Esophagus muscularis mucosa (tissue), 4 donors: ENCODE measurements around the gene ZC2HC1B. TPM values are rescaled to one million over a fixed set of nuclear protein-coding genes. Genes with fewer than 3 reads are reported as not detected.

Experiments used
- DNase-seq: peaks from one replicate; pipeline ENCODE4 v3.0.0-alpha.2; 2017; ENCODE audit errors: extremely low spot score
- H3K27ac ChIP-seq, 4 donors: fragments of 200-600 bp; sonication (generic); replicated peaks in 1 of 4; 1 replicate in 3 of 4; 2 replicates in 1 of 4; pipeline ENCODE4 v1.5.1; 2016 to 2019; ENCODE audit warnings: mild to moderate bottlenecking in 1 of 4
- H3K27me3 ChIP-seq, 4 donors: fragments of 200-600 bp; sonication (generic); one replicate each; pipeline versions ENCODE4 v1.5.1 to v1.6.0; 2016 to 2019
- H3K36me3 ChIP-seq, 4 donors: fragments of 200-600 bp; sonication (generic); one replicate each; pipeline ENCODE4 v1.5.1; 2016 to 2019
- H3K4me1 ChIP-seq, 4 donors: fragments of 200-600 bp; sonication (generic); one replicate each; pipeline ENCODE4 v1.5.1; 2016 to 2019
- H3K4me3 ChIP-seq, 4 donors: fragments of 200-600 bp; sonication (generic); 1 replicate in 2 of 4; 2 replicates in 2 of 4; pipeline ENCODE4 v1.5.1; 2016 to 2019; ENCODE audit warnings: mild to moderate bottlenecking in 4 of 4, moderate library complexity in 1 of 4
- H3K9me3 ChIP-seq, 4 donors: fragments of 200-600 bp; sonication (generic); 1 replicate in 3 of 4; 2 replicates in 1 of 4; pipeline ENCODE4 v1.5.1; 2016 to 2019
- EP300 ChIP-seq: sonication (generic); formaldehyde crosslinking; IDR thresholded peaks from one replicate; pipeline ENCODE4 v1.6.1; 2017; ENCODE audit warnings: antibody characterized with exemption
- POLR2A ChIP-seq: fragments of 450-650 bp; IDR thresholded peaks from one replicate; pipeline ENCODE4 v1.6.1; 2017; ENCODE audit warnings: antibody characterized with exemption, moderate library complexity, mild to moderate bottlenecking, low read depth
- POLR2AphosphoS5 ChIP-seq, 2 donors: sonication (generic); formaldehyde crosslinking; IDR thresholded peaks; one replicate each; pipeline ENCODE4 v1.6.1; 2017; ENCODE audit warnings: antibody characterized with exemption in 2 of 2
- WGBS: methylation state at CpG from one replicate; pipeline ENCODE4 v1.1.5; 2018; 5-methylcytosine and 5-hydroxymethylcytosine counted together
- intact Hi-C: fragments of 100-400 bp; cut with DNase I; formaldehyde crosslinking; loops from one replicate; pipeline ENCODE4 v1.15.1; 2023
- small RNA-seq, 3 donors: library from RNA; depleted of rRNA; stranded (forward); fragments of <200 nt; gene quantifications; one replicate each; pipeline ENCODE3, GENCODE V24; 2016
- total RNA-seq, 4 donors: library from RNA; depleted of rRNA; stranded (reverse); fragments of >200 nt; gene quantifications; one replicate each; pipeline versions ENCODE4 v1.1.0 to v1.2.1, GENCODE V29; 2016
- TF ChIP-seq, protein P1 (sequence below), 3 experiments: fragments of 200-600 bp in 2 of 3; fragments of 450-650 bp in 1 of 3; sonication (generic) in 2 of 3; IDR thresholded peaks; one replicate each; pipeline ENCODE4 v1.5.1; 2017 to 2019; ENCODE audit warnings: antibody characterized with exemption in 3 of 3, mild to moderate bottlenecking in 2 of 3, moderate library complexity in 1 of 3

Gene ZC2HC1B
- total RNA-seq, 4 donors from 2014 or later: not detected

DNA sequence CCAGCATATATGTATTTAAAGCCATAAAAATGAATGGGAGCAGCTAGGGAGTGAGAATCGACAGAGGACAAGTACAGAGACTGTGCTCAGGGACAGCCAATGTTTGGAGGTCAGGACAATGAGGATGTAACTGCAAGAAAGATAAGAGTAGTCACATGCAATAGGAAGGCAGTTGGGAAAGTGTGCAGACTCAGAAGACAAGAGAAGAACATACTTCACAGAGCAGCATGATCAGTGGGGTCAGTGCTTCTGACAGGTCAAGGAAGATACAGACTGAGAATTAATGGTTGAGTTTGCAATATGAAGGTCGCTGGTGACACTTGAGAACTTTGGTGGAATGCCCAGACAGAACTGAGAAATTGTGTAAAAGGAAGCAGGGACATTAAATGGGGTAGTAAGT lies 118.7 kb downstream of the ZC2HC1B start:
- intact Hi-C loops: no loop called here

DNA sequence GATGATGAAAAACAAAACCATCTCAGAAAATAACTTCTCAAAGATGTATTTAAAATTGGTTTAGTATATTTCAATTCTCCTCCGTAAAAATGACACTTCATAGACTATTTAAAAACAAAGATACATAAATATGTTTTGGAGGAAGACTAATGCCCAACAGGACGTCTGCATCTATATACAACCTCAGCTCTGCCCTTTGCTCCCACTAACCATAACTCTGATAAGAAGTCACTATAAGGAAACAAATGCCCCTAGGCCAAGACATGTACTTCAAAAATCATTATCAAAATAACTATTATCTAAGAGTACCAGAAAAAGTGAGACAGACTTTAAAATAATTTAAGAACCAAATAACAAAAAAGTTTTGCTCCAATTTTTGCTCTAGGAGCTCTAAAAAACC lies 120.4 kb downstream of the ZC2HC1B start:
- Histone ChIP-seq H3K27me3 (no peaks in the 10 kb centered on the region), H3K4me3 (no peak overlapping the region), H3K4me1 (no peaks in the 10 kb centered on the region), H3K9me3 (no peaks in the 10 kb centered on the region), H3K27ac (no peak overlapping the region), H3K36me3 (no peaks in the 10 kb centered on the region)
- DNase-seq: no peak
- TF ChIP-seq POLR2AphosphoS5 (IDR thresholded peaks at IDR 0.05) (no peak), EP300 (no peak), POLR2A (no peak)
- TF ChIP-seq, protein P1, sequence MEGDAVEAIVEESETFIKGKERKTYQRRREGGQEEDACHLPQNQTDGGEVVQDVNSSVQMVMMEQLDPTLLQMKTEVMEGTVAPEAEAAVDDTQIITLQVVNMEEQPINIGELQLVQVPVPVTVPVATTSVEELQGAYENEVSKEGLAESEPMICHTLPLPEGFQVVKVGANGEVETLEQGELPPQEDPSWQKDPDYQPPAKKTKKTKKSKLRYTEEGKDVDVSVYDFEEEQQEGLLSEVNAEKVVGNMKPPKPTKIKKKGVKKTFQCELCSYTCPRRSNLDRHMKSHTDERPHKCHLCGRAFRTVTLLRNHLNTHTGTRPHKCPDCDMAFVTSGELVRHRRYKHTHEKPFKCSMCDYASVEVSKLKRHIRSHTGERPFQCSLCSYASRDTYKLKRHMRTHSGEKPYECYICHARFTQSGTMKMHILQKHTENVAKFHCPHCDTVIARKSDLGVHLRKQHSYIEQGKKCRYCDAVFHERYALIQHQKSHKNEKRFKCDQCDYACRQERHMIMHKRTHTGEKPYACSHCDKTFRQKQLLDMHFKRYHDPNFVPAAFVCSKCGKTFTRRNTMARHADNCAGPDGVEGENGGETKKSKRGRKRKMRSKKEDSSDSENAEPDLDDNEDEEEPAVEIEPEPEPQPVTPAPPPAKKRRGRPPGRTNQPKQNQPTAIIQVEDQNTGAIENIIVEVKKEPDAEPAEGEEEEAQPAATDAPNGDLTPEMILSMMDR (IDR thresholded peaks at IDR 0.05): no peak
- WGBS: 67% methylated on average over 2 of the region's 2 CpGs
- intact Hi-C loops: no loop called here

More for the DNA sequence above, 118.7 kb downstream of the ZC2HC1B start:
- H3K27ac ChIP-seq: no peak overlapping the region
- DNase-seq: no peak
- no peaks in the 10 kb centered on the region for H3K4me1 ChIP-seq
- no peaks in the 10 kb centered on the region for H3K36me3 ChIP-seq
- H3K9me3 ChIP-seq: no peaks in the 10 kb centered on the region
- H3K4me3 ChIP-seq: no peak overlapping the region
- TF ChIP-seq POLR2AphosphoS5 (IDR thresholded peaks at IDR 0.05) (no peak), POLR2A (no peak), EP300 (no peak)
- TF ChIP-seq, protein P1 (IDR thresholded peaks at IDR 0.05): no peak
- WGBS: 86% methylated on average over 2 of the region's 2 CpGs
- H3K27me3 ChIP-seq: no peaks in the 10 kb centered on the region

DNA sequence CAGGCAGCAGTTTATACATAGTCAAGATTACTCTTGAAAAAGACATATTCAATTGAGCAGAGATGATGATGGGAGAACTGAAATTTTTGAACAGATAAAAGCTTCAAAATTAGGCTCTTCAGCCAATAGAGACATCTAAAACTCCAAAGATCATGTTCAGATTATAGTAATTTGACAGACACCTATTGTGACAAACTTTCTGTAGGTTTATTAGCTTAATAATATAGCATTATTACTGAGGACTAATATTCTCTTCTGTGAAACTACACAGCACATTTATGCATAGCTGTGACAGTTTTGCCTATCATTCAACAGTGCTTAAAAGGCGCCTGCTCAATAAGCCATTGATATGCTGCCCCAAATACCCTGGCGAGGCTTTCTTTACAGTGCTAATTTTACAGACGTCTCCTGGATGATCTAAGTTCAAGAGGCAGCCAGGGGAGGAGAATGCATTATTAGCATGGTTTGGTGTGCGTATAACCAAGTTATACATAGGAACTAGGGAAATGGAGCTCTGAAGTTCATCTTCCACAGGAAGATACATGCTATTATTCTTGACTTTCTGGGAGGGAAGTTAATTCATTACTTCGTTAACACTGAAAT lies 122.3 kb downstream of the ZC2HC1B start:
- 83% methylated on average over 5 of the region's 5 CpGs for WGBS
- no peak for DNase-seq
- H3K9me3 ChIP-seq: no peaks in the 10 kb centered on the region
- H3K36me3 ChIP-seq: no peaks in the 10 kb centered on the region
- H3K27me3 ChIP-seq: no peaks in the 10 kb centered on the region
- intact Hi-C loops: no loop called here
- TF ChIP-seq, protein P1 (IDR thresholded peaks at IDR 0.05): no peak
- TF ChIP-seq POLR2AphosphoS5 (IDR thresholded peaks at IDR 0.05): no peak
- TF ChIP-seq EP300: no peak
- no peak for TF ChIP-seq POLR2A
- H3K4me1 ChIP-seq: no peaks in the 10 kb centered on the region
- no peak overlapping the region for H3K27ac ChIP-seq
- no peak overlapping the region for H3K4me3 ChIP-seq

Small RNAs within 50 kb of the gene (small RNA-seq; reads per million reads assigned to genes)
- 0 reads per million in 3 donors for gene ZC2HC1B

Other genes with a start within 250 kb of the ZC2HC1B start
- 100 to 1,000 TPM in 1 of 4 donors, 10 to 100 TPM in 3; 71.0 to 127 (median 82.7) TPM for gene PHACTR2, start 186.5 kb upstream of the ZC2HC1B start, total RNA-seq
- 10 to 100 TPM; 15.0 to 20.0 (median 18.0) TPM for gene LTV1, start 21.1 kb upstream of the ZC2HC1B start, total RNA-seq
- gene PLAGL1, start 143.8 kb downstream of the ZC2HC1B start, total RNA-seq: 10 to 100 TPM; 11.8 to 17.9 (median 16.0) TPM
- gene SF3B5, start 231.1 kb downstream of the ZC2HC1B start, total RNA-seq: 100 to 1,000 TPM in 2 of 4 donors, 10 to 100 TPM in 2; 79.2 to 134 (median 99.6) TPM